ENCODE measurements around the gene FGF16.
"Not testable (repeated sequence)": the region's sequence is repeated elsewhere in the genome, so short reads cannot be mapped to it uniquely, and the experiment has no call there.

GRCh38 chrX:77500164-77500563 lies 53.0 kb downstream of the FGF16 start:
- not testable (repeated sequence) for TF ChIP-seq CTCF (conservative IDR thresholded peaks at IDR 0.05); EZH2 (IDR thresholded peaks at IDR 0.05; ENCODE audit: low read depth)

Measured in PC-9 (cell line).